NCI-H146 (cell line): Measurements from ENCODE around the gene COTL1.
A peak's percentile ranks its signal among the peaks of the same experiment; 100 is the strongest.

Experiments used
- DNase-seq: peaks from one replicate; lab custom pipeline; 2025; lab: John Stamatoyannopoulos, UW

COTL1 gene

DNA sequence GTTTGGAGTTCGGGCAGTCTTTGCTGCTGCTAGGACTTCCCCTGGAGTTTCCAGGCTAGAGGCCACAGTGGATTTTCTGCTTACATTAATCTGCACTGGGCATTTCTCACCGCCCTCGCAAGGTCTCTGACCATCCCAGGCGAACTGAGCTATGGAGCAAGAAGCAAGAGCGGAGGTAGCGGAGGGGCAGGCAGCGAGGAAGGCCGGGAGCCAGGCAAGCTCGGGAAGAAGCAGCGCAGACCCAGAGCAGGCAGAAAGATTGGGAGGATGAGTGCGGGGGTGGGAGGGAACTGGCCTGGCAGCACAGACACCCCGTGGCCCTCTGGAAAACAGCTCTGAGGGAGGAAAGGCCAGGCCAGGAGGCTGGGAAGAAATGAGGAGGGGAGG, 3.8 kb downstream of the COTL1 start:
- DNase-seq: no peak

DNA sequence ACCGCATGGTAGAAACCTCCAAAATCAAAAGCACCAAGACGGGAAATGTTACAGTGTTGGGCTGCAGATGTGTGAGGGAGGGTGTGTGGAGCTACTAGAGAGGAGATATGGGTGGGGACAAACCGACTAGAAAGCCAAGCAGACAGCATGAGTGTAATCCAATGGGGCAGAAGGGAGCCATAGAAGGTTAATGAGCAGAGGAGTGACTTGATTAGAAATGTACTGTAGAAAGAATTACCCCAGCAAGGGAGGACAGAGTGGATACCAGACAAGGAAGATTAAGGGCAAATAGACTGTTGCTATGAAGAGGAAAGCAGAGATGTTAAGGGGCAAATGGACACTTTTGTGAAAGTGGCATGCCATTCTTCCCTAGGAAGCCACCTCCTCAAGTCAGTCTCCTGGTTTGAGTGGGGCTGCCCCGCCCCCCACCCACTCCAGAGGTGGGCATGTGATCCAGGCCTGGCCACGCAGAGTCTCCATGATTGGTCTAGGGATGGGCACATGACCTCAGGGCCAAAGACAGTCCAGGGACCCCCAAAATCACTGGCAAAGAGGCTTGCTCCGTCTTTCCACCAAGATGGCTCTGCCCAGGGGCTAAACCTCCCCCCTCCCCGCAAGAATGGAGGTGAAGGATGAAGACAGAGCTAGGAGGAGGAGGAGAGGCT, 4.3 kb downstream of the COTL1 start:
- DNase-seq: no peak

DNA sequence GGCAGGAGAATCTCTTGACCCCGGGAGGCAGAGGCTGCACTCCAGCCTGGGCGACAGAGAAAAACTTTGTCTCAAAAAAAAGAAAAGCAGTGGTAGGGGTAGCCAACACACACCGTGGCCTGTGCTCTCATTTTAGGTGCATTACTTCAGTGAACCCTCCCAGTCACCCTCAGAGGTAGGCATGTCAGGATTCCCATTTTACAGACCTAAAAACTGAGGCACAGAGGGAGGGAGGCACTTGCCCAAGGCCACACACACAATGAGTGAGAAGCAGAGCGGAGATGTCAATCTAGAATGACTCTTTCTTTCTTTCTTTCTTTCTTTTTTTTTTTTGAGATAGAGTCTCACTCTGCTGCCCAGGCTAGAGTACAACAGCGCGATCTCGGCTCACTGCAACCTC, 5.2 kb downstream of the COTL1 start:
- no peak for DNase-seq

DNA sequence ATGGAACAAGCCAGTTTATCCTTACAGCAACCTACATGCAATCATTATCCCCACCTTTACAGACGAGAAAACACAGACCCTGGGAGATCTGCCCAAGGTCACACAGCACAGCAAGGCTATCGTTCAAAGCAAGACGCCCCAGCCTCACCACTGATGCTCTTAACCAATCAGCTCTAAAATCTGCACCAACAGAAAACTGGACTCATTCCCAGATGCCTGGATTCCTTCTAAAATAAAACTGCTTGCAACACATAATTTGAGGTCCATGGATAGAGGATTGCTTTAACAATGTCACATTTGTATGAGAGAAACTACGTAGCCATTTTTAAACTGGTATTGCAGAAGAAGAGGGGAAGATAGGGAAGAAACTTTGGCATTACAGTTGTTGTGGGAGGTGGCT, 6.8 kb downstream of the COTL1 start:
- DNase-seq: no peak

DNA sequence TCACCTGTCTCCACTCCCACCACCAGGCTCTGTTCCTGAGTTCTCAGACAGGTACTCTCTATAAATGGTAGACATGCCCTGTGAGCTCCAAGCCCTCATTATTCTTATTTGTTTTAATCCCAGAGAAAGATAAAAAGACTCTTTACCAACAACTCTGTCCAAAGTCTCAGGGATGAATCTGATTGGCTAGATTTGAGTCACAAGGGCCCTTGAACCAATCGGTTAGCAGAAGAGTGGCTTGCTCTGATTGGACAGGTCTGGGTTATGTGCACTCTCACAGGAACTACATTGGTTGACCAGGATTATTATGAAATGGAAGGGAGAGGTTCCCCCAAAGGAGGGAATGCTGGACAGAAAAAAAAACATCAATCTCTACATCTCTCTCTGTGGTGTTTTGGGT, 7.5 kb downstream of the COTL1 start:
- no peak for DNase-seq

DNA sequence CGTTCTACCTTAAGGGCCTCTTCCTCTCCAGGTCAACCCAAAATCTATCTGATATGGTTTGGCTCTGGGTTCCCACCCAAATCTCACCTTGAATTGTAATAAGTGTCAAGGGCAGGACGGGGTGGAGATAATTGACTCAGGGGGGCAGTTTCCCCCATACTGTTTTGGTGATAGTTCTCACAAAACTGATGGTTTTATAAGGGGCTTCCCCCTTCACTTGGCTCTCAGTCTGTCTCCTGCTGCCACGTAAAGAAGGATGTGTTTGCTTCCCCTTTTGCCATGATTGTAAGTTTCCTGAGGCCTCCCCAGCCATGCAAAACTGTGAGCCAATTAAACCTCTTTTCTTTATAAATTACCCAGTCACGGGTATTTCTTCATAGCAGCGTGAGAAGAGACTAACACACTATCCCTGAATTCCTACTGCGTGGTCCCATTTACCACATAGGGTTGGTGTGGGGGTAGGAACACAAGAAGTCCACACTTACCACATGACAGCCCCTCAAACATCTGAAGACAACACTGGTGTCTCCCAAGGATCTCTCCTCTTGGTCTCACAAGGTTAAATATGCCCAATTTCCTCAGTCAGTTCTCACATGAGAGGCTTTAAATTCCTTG, 8.2 kb downstream of the COTL1 start:
- no peak for DNase-seq

GRCh38 chr16:84608282-84608681, 9.6 kb downstream of the COTL1 start:
- DNase-seq: no peak

DNA sequence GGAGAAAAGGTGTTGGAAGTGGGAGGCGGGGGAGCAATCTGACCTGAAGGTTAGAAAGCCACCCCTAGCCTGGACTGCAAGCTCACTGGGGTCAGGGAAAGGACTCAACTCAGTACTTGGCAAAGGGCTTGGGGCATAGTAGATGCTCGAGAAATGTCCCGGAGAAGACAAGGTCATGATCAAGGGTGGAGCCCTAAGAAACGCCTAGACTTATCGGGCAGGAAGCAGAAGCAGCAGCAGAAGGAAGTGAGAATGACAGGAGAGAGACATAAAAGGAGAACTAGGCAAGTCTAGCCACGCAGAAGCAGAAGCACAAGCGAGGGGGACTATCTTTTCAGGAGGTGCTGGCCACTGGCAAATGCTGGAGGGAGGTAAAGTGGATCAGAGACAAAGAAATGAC, 10.2 kb downstream of the COTL1 start:
- no peak for DNase-seq

- DNase-seq: no peak
These were observed 10.8 kb downstream of the COTL1 start for GRCh38 chr16:84607061-84607460.

DNA sequence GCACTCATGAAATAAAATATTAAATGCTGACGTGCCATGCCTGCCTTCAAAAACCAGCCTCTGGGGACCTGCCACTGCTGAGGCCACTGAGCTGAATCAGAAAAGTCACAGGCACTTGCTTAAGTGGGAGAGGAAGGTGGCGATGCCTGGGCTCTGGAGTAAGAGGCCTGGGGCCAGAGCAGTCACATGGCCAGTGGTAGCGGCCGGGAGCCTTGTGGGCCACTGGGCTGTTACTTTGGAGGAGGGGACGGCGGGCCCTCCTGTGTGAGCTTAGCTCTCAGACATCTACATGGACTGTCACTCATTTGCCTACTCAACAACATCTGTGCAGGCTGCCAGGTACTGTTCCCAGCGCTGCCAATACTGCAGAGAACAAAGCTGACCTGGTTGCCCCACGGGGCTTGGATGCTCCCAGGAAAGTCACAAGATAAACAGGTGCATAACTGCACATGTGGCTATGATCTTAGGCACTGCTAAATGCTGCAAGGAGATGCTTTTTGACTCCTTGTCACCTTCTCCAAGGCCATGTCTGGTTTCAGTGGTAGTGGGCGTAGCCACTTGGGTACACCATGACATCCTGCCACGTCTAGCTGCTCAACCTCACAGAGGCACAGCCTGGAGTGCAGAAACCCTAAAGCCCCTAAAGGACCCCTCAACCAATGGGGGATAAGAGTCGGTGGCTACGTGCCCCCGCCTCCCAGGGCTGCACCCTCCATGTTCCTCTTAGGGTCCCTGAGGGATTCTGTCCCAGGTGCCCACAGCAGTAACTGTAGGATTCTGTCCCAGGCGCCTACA, 11.6 kb downstream of the COTL1 start:
- no peak for DNase-seq

- no peak for DNase-seq
These were observed 12.5 kb downstream of the COTL1 start for GRCh38 chr16:84605339-84605848.

DNA sequence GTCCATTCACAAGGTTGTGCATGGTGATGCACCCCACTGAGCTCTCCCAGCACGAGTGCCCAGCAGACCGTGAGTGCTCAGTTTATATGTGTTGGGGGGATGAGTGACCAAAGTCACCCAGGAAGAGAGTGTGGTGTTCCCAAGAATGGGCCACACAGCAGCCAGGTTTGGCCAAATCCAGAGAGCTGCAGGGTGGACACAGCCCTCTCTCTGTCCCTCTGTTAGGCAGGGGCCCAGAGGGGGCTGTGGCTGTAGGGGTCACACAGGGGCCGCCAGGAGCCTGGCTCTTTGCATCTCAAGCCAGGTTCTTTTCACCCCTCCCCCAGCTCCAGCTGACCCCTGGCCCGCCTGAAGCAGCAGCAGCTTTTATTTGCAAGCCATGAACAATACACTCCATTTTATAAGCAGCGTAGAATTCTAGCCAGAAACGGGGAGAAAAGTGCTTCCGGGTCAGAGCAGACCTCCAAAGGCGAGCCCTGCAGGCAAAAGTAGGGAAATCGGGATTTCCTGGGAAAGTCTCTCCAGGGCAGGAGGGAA, 13.3 kb downstream of the COTL1 start:
- DNase-seq: no peak

GRCh38 chr16:84603940-84604339, 13.9 kb downstream of the COTL1 start:
- no peak for DNase-seq

DNA sequence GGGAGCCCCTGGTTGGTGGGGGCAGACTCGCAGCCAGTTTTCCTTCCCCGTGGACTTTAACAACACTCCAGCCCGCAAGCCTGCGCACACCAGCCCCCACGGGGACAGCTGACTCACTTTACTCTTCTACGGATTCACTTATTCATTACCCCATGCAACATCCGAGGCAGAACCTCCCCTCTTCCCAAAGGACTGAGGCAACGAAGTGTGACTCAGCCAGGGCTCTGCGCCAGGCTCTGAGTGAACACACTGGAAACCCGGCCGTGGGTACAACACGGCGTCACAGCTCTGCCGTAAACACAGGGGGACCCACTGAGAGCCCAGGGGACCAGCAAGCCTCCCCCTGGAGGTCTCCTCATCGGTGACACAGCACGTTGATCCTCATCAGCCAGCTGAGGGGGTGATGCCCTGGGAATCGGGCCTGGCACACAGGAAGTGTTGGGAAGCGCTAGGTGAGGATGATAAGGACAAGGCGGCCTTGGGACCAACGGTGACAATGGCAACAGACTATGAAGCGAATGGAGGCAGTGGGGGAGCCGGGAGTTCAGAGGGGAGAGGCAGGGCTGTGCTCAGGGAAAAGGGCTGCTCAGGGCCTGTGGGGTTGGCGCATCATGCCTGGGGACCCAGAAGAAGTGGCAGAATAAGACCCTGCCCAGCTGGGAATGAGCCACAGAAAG, 14.6 kb downstream of the COTL1 start:
- no peak for DNase-seq

DNA sequence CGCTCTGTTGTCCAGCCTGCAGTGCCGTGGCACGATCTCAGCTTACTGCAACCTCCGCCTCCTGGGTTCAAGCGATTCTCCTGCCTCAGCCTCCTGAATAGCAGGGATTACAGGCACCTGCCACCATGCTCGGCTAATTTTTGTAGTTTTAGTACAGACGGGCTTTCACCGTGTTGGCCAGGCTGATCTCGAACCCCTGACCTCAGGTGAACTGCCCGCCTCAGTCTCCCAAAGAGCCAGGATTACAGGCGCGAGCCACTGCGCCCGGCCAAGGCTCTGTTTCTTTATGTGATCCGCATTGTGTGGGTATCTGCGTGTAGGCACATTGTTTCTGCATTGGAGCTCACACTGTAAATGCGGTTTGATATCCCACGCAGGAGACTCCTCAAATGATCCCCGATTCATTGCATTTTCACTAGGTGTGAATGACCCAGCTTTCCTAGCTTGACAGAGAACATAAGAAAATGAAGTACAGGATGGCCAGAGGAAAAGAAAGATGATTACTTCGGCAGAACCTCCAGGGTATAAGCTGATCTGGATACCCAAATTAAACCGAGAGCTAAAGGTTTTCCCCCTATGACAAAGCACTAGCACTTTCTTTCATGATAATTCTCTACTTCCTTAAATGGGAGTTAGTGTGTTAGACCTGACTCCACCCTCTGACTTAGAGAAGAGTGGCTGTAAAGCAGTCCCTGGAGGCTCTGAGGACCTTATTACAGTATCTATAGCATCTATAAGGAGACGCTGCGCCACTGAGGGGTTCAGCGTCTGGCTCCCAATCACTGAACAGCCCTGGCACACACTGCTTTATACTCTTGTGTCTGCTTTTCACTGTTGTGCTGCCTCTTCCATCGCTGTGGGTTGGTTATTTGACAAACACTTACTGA, 17.3 kb downstream of the COTL1 start:
- no peak for DNase-seq

- DNase-seq: peak; percentile 80
These were observed 18.2 kb downstream of the COTL1 start for GRCh38 chr16:84599521-84600202.

GRCh38 chr16:84598360-84598759, 19.5 kb downstream of the COTL1 start:
- no peak for DNase-seq

DNA sequence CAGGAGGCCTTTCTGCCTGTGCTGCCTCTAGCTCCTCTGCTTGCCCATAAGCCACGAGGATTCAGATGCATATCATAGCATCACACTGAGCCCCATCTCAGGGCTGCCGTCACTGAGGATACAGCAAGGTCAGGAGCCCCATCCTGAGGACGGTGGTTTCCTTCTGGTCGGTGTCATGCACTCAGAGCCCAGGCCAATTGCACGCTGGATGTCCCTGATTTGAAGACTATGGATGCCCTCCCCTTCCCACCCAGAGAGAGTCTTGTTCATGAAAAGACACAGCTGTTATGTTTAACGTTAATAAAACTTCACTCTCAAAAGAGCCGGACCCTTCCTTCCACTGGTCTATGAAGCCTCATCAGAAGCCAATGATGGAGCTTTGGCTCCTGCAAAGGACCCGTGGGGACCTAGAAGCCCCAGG, 19.9 kb downstream of the COTL1 start:
- DNase-seq: no peak

DNA sequence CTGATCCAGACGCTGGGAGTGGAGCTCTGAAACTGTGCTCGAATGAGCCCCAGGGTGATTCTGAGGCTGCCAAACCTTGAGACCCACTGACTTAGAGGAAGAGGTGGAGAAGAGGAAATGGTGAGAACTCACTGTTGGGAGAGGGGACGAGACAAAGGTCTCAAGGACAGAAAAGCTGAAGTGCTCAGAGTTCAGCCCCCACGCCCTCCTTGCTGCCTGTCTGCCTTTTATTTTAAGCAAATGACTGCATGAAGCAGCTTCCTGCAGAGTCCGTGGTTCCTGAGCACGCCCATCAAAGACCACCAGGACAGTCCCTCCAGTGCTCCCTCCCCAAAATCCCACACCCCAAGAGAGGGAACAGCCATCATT, 20.4 kb downstream of the COTL1 start:
- DNase-seq: no peak

GRCh38 chr16:84596801-84597527, 20.9 kb downstream of the COTL1 start:
- DNase-seq: no peak
